Transverse colon (tissue), 4 donors: ENCODE measurements around the gene INCA1.

Experiments
- POLR2AphosphoS5 ChIP-seq, 3 donors: sonication (generic); formaldehyde crosslinking; IDR thresholded peaks; one replicate each; pipeline ENCODE4 v1.6.1; 2016; ENCODE audit warnings: antibody characterized with exemption in 3 of 3
- TF ChIP-seq, protein P1 (sequence below), 5 experiments: fragments of 200-600 bp in 3 of 5; fragments of 450-650 bp in 2 of 5; sonication (generic) in 3 of 5; IDR thresholded peaks; 1 replicate in 2 of 5; 2 replicates in 3 of 5; pipeline ENCODE4 v1.5.1; 2016 to 2017; ENCODE audit warnings: antibody characterized with exemption in 5 of 5, inconsistent platforms in 3 of 5, mild to moderate bottlenecking in 2 of 5, moderate library complexity in 1 of 5

DNA sequence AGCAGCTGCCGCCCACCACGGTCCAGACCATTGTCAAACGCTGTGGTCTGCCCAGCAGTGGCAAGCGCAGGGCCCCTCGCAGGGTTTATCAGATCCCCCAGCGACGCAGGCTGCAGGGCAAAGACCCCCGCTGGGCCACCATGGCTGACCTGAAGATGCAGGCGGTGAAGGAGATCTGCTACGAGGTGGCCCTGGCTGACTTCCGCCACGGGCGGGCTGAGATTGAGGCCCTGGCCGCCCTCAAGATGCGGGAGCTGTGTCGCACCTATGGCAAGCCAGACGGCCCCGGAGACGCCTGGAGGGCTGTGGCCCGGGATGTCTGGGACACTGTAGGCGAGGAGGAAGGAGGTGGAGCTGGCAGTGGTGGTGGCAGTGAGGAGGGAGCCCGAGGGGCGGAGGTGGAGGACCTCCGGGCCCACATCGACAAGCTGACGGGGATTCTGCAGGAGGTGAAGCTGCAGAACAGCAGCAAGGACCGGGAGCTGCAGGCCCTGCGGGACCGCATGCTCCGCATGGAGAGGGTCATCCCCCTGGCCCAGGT lies 24.9 kb upstream of the INCA1 start:
- TF ChIP-seq POLR2AphosphoS5 (IDR thresholded peaks at IDR 0.05) = no peak
- TF ChIP-seq, protein P1, sequence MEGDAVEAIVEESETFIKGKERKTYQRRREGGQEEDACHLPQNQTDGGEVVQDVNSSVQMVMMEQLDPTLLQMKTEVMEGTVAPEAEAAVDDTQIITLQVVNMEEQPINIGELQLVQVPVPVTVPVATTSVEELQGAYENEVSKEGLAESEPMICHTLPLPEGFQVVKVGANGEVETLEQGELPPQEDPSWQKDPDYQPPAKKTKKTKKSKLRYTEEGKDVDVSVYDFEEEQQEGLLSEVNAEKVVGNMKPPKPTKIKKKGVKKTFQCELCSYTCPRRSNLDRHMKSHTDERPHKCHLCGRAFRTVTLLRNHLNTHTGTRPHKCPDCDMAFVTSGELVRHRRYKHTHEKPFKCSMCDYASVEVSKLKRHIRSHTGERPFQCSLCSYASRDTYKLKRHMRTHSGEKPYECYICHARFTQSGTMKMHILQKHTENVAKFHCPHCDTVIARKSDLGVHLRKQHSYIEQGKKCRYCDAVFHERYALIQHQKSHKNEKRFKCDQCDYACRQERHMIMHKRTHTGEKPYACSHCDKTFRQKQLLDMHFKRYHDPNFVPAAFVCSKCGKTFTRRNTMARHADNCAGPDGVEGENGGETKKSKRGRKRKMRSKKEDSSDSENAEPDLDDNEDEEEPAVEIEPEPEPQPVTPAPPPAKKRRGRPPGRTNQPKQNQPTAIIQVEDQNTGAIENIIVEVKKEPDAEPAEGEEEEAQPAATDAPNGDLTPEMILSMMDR (IDR thresholded peaks at IDR 0.05) = no peak
